CD14-positive monocyte (primary cell): ENCODE results near the gene SMAD6. TPM values are rescaled to one million over a fixed set of nuclear protein-coding genes. Genes with fewer than 3 reads are reported as not detected.

Experiments
- DNase-seq, 3 donors: peaks; one replicate each; pipeline ENCODE4 v3.0.0-alpha.2; 2011 to 2022
- H2AFZ ChIP-seq: 2 replicates; pipeline ENCODE4 v1.6.0; 2012; ENCODE audit warnings: mild to moderate bottlenecking, low read depth, low read length, inconsistent platforms; ENCODE audit not compliant: insufficient read depth, poor library complexity, severe bottlenecking
- H3K27ac ChIP-seq, 2 donors: 1 replicate in 1 of 2; 2 replicates in 1 of 2; pipeline ENCODE4 v1.5.1; 2012 to 2013; ENCODE audit warnings: low read length in 2 of 2, control low read depth in 1 of 2, inconsistent platforms in 1 of 2, low read depth in 1 of 2, mild to moderate bottlenecking in 1 of 2
- H3K27me3 ChIP-seq, 2 donors: one replicate each; pipeline versions ENCODE4 v1.6.0 to v1.6.1; 2011 to 2013; ENCODE audit warnings: low read length in 2 of 2; ENCODE audit not compliant: control insufficient read depth in 2 of 2, insufficient read depth in 2 of 2
- H3K36me3 ChIP-seq, 2 donors: replicated peaks in 1 of 2; 1 replicate in 1 of 2; 2 replicates in 1 of 2; pipeline versions ENCODE4 v1.5.1 to v1.6.1; 2012 to 2013; ENCODE audit warnings: low read length in 2 of 2, control low read depth in 1 of 2, inconsistent platforms in 1 of 2, mild to moderate bottlenecking in 1 of 2; ENCODE audit not compliant: insufficient read depth in 2 of 2, control insufficient read depth in 1 of 2
- H3K4me1 ChIP-seq, 2 donors: 1 replicate in 1 of 2; 2 replicates in 1 of 2; pipeline versions ENCODE4 v1.5.1 to v1.6.1; 2012 to 2013; ENCODE audit warnings: low read length in 2 of 2, control low read depth in 1 of 2, inconsistent platforms in 1 of 2, mild to moderate bottlenecking in 1 of 2, moderate library complexity in 1 of 2; ENCODE audit not compliant: insufficient read depth in 2 of 2, control insufficient read depth in 1 of 2
- H3K4me2 ChIP-seq: replicated peaks from 2 replicates; pipeline ENCODE3; 2012; ENCODE audit warnings: low read length, moderate library complexity, mild to moderate bottlenecking; ENCODE audit not compliant: poor library complexity, severe bottlenecking; ENCODE audit errors: extremely low read depth
- H3K4me3 ChIP-seq, 3 experiments: fragments of 200-600 bp in 1 of 3; sonication (generic) in 1 of 3; replicated peaks in 1 of 3; 1 replicate in 2 of 3; 2 replicates in 1 of 3; pipeline ENCODE4 v1.5.1; 2011 to 2013; ENCODE audit warnings: low read length in 3 of 3, mild to moderate bottlenecking in 3 of 3, control low read depth in 2 of 3, low read depth in 2 of 3, inconsistent platforms in 1 of 3, moderate library complexity in 1 of 3
- H3K79me2 ChIP-seq: 2 replicates; pipeline ENCODE4 v1.6.0; 2012; ENCODE audit warnings: mild to moderate bottlenecking, control low read depth, inconsistent platforms, low read length, moderate library complexity; ENCODE audit not compliant: insufficient read depth
- H3K9ac ChIP-seq: 2 replicates; pipeline ENCODE4 v1.6.0; 2017; ENCODE audit warnings: low read length, mild to moderate bottlenecking; ENCODE audit not compliant: insufficient read depth, poor library complexity, severe bottlenecking
- H3K9me3 ChIP-seq, 2 donors: replicated peaks in 1 of 2; 1 replicate in 1 of 2; 2 replicates in 1 of 2; pipeline versions ENCODE4 v1.5.1 to v1.6.1; 2012 to 2013; ENCODE audit warnings: low read length in 2 of 2, control low read depth in 1 of 2; ENCODE audit not compliant: control insufficient read depth in 1 of 2, insufficient read depth in 1 of 2
- H4K20me1 ChIP-seq: 2 replicates; pipeline ENCODE4 v1.6.0; 2012; ENCODE audit warnings: mild to moderate bottlenecking, low read length, control low read depth, moderate library complexity; ENCODE audit not compliant: insufficient read depth
- H3K27ac Mint-ChIP-seq, 7 donors: one replicate each; pipeline ENCODE4 v1.8.0; 2020; ENCODE audit warnings: mild to moderate bottlenecking in 7 of 7, mixed read lengths in 7 of 7, moderate library complexity in 6 of 7, inconsistent platforms in 2 of 7
- H3K27me3 Mint-ChIP-seq, 3 donors: one replicate each; pipeline ENCODE4 v1.8.0; 2021 to 2022; ENCODE audit warnings: low read depth in 3 of 3, mild to moderate bottlenecking in 3 of 3, mixed read lengths in 3 of 3, moderate library complexity in 3 of 3, inconsistent platforms in 1 of 3
- H3K36me3 Mint-ChIP-seq, 2 donors: one replicate each; pipeline ENCODE4 v1.8.0; 2020; ENCODE audit warnings: mixed read lengths in 2 of 2, inconsistent platforms in 1 of 2, mild to moderate bottlenecking in 1 of 2
- H3K4me1 Mint-ChIP-seq: one replicate; pipeline ENCODE4 v1.8.0; 2020; ENCODE audit warnings: mild to moderate bottlenecking, mixed read lengths
- H3K4me3 Mint-ChIP-seq, 2 donors: one replicate each; pipeline ENCODE4 v1.8.0; 2020; ENCODE audit warnings: mild to moderate bottlenecking in 2 of 2, mixed read lengths in 2 of 2, moderate library complexity in 1 of 2
- H3K9me3 Mint-ChIP-seq, 7 donors: one replicate each; pipeline ENCODE4 v1.8.0; 2020 to 2022; ENCODE audit warnings: mixed read lengths in 7 of 7, mild to moderate bottlenecking in 6 of 7, moderate library complexity in 6 of 7, inconsistent platforms in 2 of 7
- CTCF ChIP-seq: fragments of 200-600 bp; IDR thresholded peaks from one replicate; pipeline ENCODE4 v1.8.0; 2022; ENCODE audit warnings: antibody characterized with exemption, mild to moderate bottlenecking
- WGBS: methylation state at CpG from one replicate; pipeline ENCODE4 v1.1.5; 2013; ENCODE audit warnings: missing lambda C conversion rate; ENCODE audit not compliant: insufficient coverage; 5-methylcytosine and 5-hydroxymethylcytosine counted together
- intact Hi-C, 2 donors: fragments of 100-400 bp; cut with micrococcal nuclease; formaldehyde crosslinking; loops; one replicate each; pipeline versions ENCODE4 v1.15.0 to v1.15.1; 2023
- polyA plus RNA-seq, 3 donors: library from polyadenylated mRNA; depleted of rRNA in 1 of 3; unstranded in 2 of 3; stranded (reverse) in 1 of 3; fragments of 300-500 nt in 2 of 3; fragments of >200 nt in 1 of 3; fragmentation: Illumina TruSeq in 2 of 3; gene quantifications; 1 replicate in 2 of 3; 2 replicates in 1 of 3; pipeline ENCODE4 v1.2.3, GENCODE V29; 2012 to 2021

SMAD6 gene
- polyA plus RNA-seq, 3 donors = 0.31 TPM; not detected in 2

GRCh38 chr15:66747223-66747622, 45.2 kb downstream of the SMAD6 start:
- H3K27ac ChIP-seq = no peak overlapping the region

GRCh38 chr15:66747886-66748707, 46.1 kb downstream of the SMAD6 start:
- TF ChIP-seq CTCF = no peak
- Mint-ChIP-seq H3K27ac (peak overlapping the region in 1 of 7 donors; percentile 47), H3K9me3 (no peaks in the 10 kb centered on the region), H3K36me3 (no peaks in the 10 kb centered on the region), H3K4me3 (no peak overlapping the region), H3K27me3 (peaks cover 3 to 4% (median 3%) of the 10 kb centered on the region in 3 donors), H3K4me1 (peaks cover 2% of the 10 kb centered on the region)
- no peak overlapping the region for H2AFZ ChIP-seq
- H3K4me2 ChIP-seq = no peak overlapping the region
- intact Hi-C loops = no loop called here
- H3K27ac ChIP-seq = no peak overlapping the region
- H3K9ac ChIP-seq = no peak overlapping the region
- no peaks in the 10 kb centered on the region for H3K4me1 ChIP-seq
- no peak for DNase-seq
- no peaks in the 10 kb centered on the region for H3K36me3 ChIP-seq
- no peaks in the 10 kb centered on the region for H3K9me3 ChIP-seq
- H3K79me2 ChIP-seq = no peaks in the 10 kb centered on the region
- H3K27me3 ChIP-seq = no peaks in the 10 kb centered on the region
- H4K20me1 ChIP-seq = no peaks in the 10 kb centered on the region
- H3K4me3 ChIP-seq = no peak overlapping the region
- WGBS = 90% methylated on average over 2 of the region's 10 CpGs

More at GRCh38 chr15:66747223-66747622, 45.2 kb downstream of the SMAD6 start:
- Mint-ChIP-seq H3K4me1 (peaks cover 2% of the 10 kb centered on the region), H3K36me3 (no peaks in the 10 kb centered on the region), H3K27ac (no peak overlapping the region), H3K27me3 (peaks cover 3% of the 10 kb centered on the region in 3 donors), H3K4me3 (no peak overlapping the region), H3K9me3 (no peaks in the 10 kb centered on the region)
- Histone ChIP-seq H4K20me1 (no peaks in the 10 kb centered on the region), H3K9me3 (no peaks in the 10 kb centered on the region), H3K27me3 (no peaks in the 10 kb centered on the region), H3K79me2 (no peaks in the 10 kb centered on the region), H3K4me1 (no peaks in the 10 kb centered on the region), H2AFZ (no peak overlapping the region), H3K4me3 (no peak overlapping the region), H3K4me2 (no peak overlapping the region), H3K9ac (no peak overlapping the region), H3K36me3 (no peaks in the 10 kb centered on the region)
- no peak for DNase-seq
- intact Hi-C loops = no loop called here
- no peak for TF ChIP-seq CTCF
- WGBS = 100% methylated on average over 8 of the region's 8 CpGs
